ENCODE results near the gene SLC29A4.
"Not testable (repeated sequence)": the region's sequence is repeated elsewhere in the genome, so short reads cannot be mapped to it uniquely, and the experiment has no call there.

The SLC29A4 gene

GRCh38 chr7:5320802-5321396, 38.2 kb downstream of the SLC29A4 start:
- peaks cover 28% of the 10 kb centered on the region for H3K36me3 ChIP-seq (replicated peaks)
- no peak overlapping the region for H3K27ac ChIP-seq
- in situ Hi-C loops (cut with HindIII; ENCODE audit: low pct_ligation_motif_present, low sequenced_read_pairs) = no loop called here
- H3K4me3 ChIP-seq (ENCODE audit: low read depth, low read length) = no peak overlapping the region
- no peak for TF ChIP-seq CTCF (IDR thresholded peaks at IDR 0.05; ENCODE audit: low read depth, low read length, missing control alignments)
- no peaks in the 10 kb centered on the region for H3K27me3 ChIP-seq (replicated peaks)
- DNase-seq = no peak

DNA sequence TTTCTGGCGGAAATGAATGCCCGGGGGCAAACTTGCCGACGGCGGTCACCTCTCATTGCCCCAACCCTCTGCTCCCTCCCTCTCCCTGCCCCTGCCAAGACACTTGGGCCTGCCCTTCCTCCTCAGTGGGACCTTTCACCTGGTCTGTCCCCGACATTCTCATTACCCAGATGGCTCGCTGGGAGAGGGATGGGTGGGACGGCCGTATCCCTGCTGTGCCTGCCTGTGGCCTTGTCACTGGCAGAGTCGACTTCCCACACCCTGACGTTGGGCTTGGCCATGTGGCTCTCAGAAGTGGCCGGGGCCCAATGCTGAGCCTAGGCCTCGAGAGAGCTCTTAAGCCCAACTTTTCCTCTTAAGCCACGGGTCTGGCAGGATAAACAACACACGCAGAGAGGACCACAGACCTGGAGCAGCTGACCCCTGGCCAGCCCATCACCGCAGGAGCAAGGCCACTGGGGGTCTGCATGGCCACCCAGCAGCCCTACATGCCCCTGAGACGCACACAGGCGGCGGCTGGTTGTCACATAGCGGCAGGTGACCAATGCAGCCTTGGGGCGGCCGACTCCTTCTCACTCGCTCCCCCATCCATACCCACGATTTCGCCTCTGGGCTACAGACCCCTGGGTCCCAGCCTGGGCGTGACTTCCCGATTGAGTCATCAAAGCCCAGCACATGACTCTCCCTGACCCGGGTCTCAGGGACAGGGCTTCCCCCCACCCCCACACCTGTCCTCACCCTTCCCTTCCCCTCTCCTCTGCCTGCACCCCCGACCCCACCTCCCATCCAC, 40.1 kb downstream of the SLC29A4 start:
- Histone ChIP-seq H3K4me3 (ENCODE audit: low read depth, low read length) (no peak overlapping the region), H3K36me3 (replicated peaks) (peaks cover 28% of the 10 kb centered on the region), H3K27me3 (replicated peaks) (no peaks in the 10 kb centered on the region), H3K27ac (no peak overlapping the region)
- DNase-seq = no peak
- no peak for TF ChIP-seq CTCF (IDR thresholded peaks at IDR 0.05; ENCODE audit: low read depth, low read length, missing control alignments)
- in situ Hi-C loops (cut with HindIII; ENCODE audit: low pct_ligation_motif_present, low sequenced_read_pairs) = no loop called here

- H3K27me3 ChIP-seq (replicated peaks); in situ Hi-C loops (cut with HindIII; ENCODE audit: low pct_ligation_motif_present, low sequenced_read_pairs); H3K4me3 ChIP-seq (ENCODE audit: low read depth, low read length); DNase-seq; H3K27ac ChIP-seq: not testable (repeated sequence)
- H3K36me3 ChIP-seq (replicated peaks) = peaks cover 22% of the 10 kb centered on the region
Observed at GRCh38 chr7:5323800-5324781, 41.3 kb downstream of the SLC29A4 start.

DNA sequence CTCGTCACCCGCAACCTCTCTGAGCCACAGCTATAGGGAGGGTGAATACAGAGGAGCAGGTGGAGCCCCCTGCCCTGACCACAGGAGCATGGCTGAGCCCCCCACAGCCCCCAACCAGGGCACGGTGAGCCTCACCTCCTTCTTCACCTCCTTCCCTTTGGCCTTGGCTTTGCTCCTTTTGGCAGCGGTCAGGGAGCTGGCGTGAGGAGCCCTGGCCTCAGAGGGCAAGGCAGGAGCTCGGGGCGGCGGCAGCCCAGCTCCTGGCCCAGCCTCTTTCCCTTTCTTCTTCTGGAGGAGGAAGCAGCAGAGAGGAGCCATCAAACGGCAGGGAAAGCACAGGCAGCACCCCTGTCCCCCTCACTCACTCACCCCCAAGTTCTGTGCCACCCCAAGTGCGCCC, 42.2 kb downstream of the SLC29A4 start:
- no peak overlapping the region for H3K4me3 ChIP-seq (ENCODE audit: low read depth, low read length)
- no peak for DNase-seq
- H3K36me3 ChIP-seq (replicated peaks) = peaks cover 16% of the 10 kb centered on the region
- no peak overlapping the region for H3K27ac ChIP-seq
- in situ Hi-C loops (cut with HindIII; ENCODE audit: low pct_ligation_motif_present, low sequenced_read_pairs) = no loop called here
- no peak for TF ChIP-seq CTCF (IDR thresholded peaks at IDR 0.05; ENCODE audit: low read depth, low read length, missing control alignments)
- no peaks in the 10 kb centered on the region for H3K27me3 ChIP-seq (replicated peaks)

GRCh38 chr7:5330288-5330687, 47.5 kb downstream of the SLC29A4 start:
- in situ Hi-C loops (cut with HindIII; ENCODE audit: low pct_ligation_motif_present, low sequenced_read_pairs) = no loop called here
- Histone ChIP-seq H3K27me3 (replicated peaks) (no peaks in the 10 kb centered on the region), H3K36me3 (replicated peaks) (peaks cover 14% of the 10 kb centered on the region), H3K4me3 (ENCODE audit: low read depth, low read length) (no peak overlapping the region), H3K27ac (no peak overlapping the region)
- no peak for TF ChIP-seq CTCF (IDR thresholded peaks at IDR 0.05; ENCODE audit: low read depth, low read length, missing control alignments)
- DNase-seq = no peak

GRCh38 chr7:5332579-5332978, 49.8 kb downstream of the SLC29A4 start:
- no peak for TF ChIP-seq CTCF (IDR thresholded peaks at IDR 0.05; ENCODE audit: low read depth, low read length, missing control alignments)
- DNase-seq = no peak

More at GRCh38 chr7:5332579-5332978, 49.8 kb downstream of the SLC29A4 start:
- peaks cover 23% of the 10 kb centered on the region for H3K36me3 ChIP-seq (replicated peaks)
- no peak overlapping the region for H3K27ac ChIP-seq
- H3K4me3 ChIP-seq (ENCODE audit: low read depth, low read length) = no peak overlapping the region
- in situ Hi-C loops (cut with HindIII; ENCODE audit: low pct_ligation_motif_present, low sequenced_read_pairs) = no loop called here
- H3K27me3 ChIP-seq (replicated peaks) = no peaks in the 10 kb centered on the region

Measured in brain microvascular endothelial cell (primary cell).